DND-41 (cell line): Measurements from ENCODE around the gene NUCB1.

ENCODE experiments used
- ATAC-seq: fragments of 200-7000 bp; cut with Tn5 transposase; 3 replicates; pipeline ENCODE4 v1.9.1; 2021; ENCODE audit warnings: low read depth; ENCODE audit not compliant: insufficient read depth
- DNase-seq: peaks from one replicate; pipeline ENCODE4 v3.0.0-alpha.2; 2020
- H2AFZ ChIP-seq: 2 replicates; pipeline ENCODE4 v1.6.0; 2012; ENCODE audit warnings: low read depth, low read length
- H3K27ac ChIP-seq: 2 replicates; pipeline ENCODE4 v1.5.1; 2012; ENCODE audit warnings: low read length, inconsistent platforms
- H3K27me3 ChIP-seq: fragments of 200-600 bp; sonication (generic); 2 replicates; pipeline ENCODE4 v1.6.0; 2012; ENCODE audit warnings: low read length, mild to moderate bottlenecking, inconsistent platforms; ENCODE audit not compliant: insufficient read depth, poor library complexity
- H3K36me3 ChIP-seq: 2 replicates; pipeline ENCODE4 v1.5.1; 2012; ENCODE audit warnings: low read length, inconsistent platforms; ENCODE audit not compliant: insufficient read depth
- H3K4me1 ChIP-seq: 2 replicates; pipeline ENCODE4 v1.5.1; 2012; ENCODE audit warnings: mild to moderate bottlenecking, low read length; ENCODE audit not compliant: insufficient read depth
- H3K4me2 ChIP-seq: 2 replicates; pipeline ENCODE4 v1.6.0; 2012; ENCODE audit warnings: mild to moderate bottlenecking, moderate library complexity, low read length, inconsistent platforms; ENCODE audit not compliant: insufficient read depth
- H3K4me3 ChIP-seq, 2 experiments: fragments of 200-600 bp in 1 of 2; shearing (Covaris generic) in 1 of 2; 2 replicates each; pipeline ENCODE4 v1.5.1; 2012 to 2016; ENCODE audit warnings: inconsistent platforms in 2 of 2, low read length in 2 of 2, mild to moderate bottlenecking in 2 of 2, low read depth in 1 of 2, moderate library complexity in 1 of 2
- H3K79me2 ChIP-seq: 2 replicates; pipeline ENCODE4 v1.6.0; 2012; ENCODE audit warnings: low read length, inconsistent platforms; ENCODE audit not compliant: insufficient read depth
- H3K9ac ChIP-seq: 2 replicates; pipeline ENCODE4 v1.6.0; 2012; ENCODE audit warnings: low read depth, mild to moderate bottlenecking, inconsistent platforms, low read length, moderate library complexity
- H3K9me3 ChIP-seq: 2 replicates; pipeline ENCODE4 v1.5.1; 2012; ENCODE audit warnings: low read length, moderate library complexity, mild to moderate bottlenecking, inconsistent platforms; ENCODE audit not compliant: insufficient read depth, severe bottlenecking
- H4K20me1 ChIP-seq: 2 replicates; pipeline ENCODE4 v1.6.0; 2012; ENCODE audit warnings: low read length; ENCODE audit not compliant: insufficient read depth
- EZH2 ChIP-seq: IDR thresholded peaks from 3 replicates; pipeline ENCODE4 v1.6.1; 2012; ENCODE audit warnings: borderline replicate concordance, low read depth, mild to moderate bottlenecking, moderate library complexity, low read length, inconsistent platforms; ENCODE audit not compliant: severe bottlenecking
- TF ChIP-seq, protein P1 (sequence below): IDR thresholded peaks from 2 replicates; pipeline ENCODE4 v1.5.1; 2012; ENCODE audit warnings: borderline replicate concordance, low read length, moderate library complexity, mild to moderate bottlenecking; ENCODE audit not compliant: poor library complexity, severe bottlenecking; ENCODE audit errors: extremely low read depth

The NUCB1 gene

DNA sequence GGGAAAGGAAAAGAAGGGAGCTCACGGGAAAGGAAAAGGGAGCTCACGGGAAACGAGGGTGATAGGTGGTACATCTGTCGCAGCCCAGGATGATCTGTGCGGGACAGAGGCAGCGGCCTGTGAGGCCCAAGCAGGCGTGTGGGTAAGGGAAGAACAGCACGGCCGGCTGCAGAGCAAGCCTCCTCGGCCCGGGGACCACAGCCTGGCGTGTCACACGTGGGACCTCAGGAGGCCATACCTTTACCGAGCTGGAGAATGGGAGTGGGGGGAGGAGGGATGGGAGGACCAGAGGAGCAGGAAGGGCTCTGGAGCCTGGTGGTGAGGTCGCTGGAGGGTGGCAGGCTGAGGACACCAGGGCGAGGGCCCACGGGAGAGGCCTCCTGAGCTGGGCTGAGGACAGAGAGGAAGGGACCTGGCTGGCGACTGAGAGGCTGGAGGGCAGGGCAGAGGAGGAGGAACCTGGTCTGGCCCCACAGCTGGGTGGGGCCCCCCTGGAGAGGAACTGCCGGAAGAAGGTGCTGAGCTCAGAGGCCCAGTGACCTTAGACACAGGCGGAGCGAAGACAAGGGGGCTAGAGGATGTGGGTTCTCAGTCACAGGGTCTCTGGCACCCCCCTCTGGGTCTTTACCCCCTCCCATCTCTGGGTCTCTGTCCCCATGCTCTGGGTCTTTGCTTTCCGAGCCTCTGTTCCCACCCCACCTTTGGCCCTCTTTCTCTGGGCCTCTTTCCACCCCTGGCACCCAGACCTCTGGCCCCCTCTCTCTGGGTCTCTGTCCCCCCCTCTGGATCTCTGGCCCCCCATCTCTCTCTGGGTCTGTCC, 62.1 kb downstream of the NUCB1 start:
- Histone ChIP-seq H4K20me1 (peaks cover 11% of the 10 kb centered on the region), H3K9ac (no peak overlapping the region), H3K4me3 (no peak overlapping the region), H3K79me2 (peaks cover 28% of the 10 kb centered on the region), H3K27me3 (no peaks in the 10 kb centered on the region), H3K4me2 (no peak overlapping the region), H2AFZ (no peak overlapping the region), H3K27ac (no peak overlapping the region), H3K4me1 (peaks cover 37% of the 10 kb centered on the region), H3K9me3 (no peaks in the 10 kb centered on the region), H3K36me3 (peaks cover 19% of the 10 kb centered on the region)
- DNase-seq: no peak
- TF ChIP-seq, protein P1, sequence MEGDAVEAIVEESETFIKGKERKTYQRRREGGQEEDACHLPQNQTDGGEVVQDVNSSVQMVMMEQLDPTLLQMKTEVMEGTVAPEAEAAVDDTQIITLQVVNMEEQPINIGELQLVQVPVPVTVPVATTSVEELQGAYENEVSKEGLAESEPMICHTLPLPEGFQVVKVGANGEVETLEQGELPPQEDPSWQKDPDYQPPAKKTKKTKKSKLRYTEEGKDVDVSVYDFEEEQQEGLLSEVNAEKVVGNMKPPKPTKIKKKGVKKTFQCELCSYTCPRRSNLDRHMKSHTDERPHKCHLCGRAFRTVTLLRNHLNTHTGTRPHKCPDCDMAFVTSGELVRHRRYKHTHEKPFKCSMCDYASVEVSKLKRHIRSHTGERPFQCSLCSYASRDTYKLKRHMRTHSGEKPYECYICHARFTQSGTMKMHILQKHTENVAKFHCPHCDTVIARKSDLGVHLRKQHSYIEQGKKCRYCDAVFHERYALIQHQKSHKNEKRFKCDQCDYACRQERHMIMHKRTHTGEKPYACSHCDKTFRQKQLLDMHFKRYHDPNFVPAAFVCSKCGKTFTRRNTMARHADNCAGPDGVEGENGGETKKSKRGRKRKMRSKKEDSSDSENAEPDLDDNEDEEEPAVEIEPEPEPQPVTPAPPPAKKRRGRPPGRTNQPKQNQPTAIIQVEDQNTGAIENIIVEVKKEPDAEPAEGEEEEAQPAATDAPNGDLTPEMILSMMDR: no peak
- no peak for TF ChIP-seq EZH2
- ATAC-seq: no peak

DNA sequence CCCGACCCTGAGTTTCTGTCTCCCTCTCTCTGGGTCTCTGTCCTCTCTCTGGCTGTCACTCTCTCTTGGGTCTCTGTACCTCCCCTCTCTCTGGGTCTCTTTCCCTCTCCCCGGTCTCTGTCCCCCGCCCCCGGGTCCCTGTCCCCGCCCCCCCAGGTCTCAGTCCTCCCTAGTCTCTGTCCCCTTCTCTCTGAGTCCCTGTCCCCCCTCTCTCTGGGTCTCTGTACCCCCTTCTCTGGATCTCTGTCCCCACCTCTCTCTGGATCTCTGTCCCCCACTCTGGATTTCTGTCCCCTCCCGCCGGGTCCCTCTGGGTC, 62.7 kb downstream of the NUCB1 start:
- Histone ChIP-seq H3K27me3 (no peaks in the 10 kb centered on the region), H2AFZ (no peak overlapping the region), H3K36me3 (peaks cover 24% of the 10 kb centered on the region), H3K4me3 (no peak overlapping the region), H3K4me1 (peaks cover 37% of the 10 kb centered on the region), H4K20me1 (peaks cover 11% of the 10 kb centered on the region), H3K4me2 (no peak overlapping the region), H3K27ac (no peak overlapping the region), H3K79me2 (peaks cover 27% of the 10 kb centered on the region), H3K9ac (no peak overlapping the region), H3K9me3 (no peaks in the 10 kb centered on the region)
- TF ChIP-seq, protein P1: no peak
- no peak for TF ChIP-seq EZH2
- ATAC-seq: no peak
- DNase-seq: no peak

DNA sequence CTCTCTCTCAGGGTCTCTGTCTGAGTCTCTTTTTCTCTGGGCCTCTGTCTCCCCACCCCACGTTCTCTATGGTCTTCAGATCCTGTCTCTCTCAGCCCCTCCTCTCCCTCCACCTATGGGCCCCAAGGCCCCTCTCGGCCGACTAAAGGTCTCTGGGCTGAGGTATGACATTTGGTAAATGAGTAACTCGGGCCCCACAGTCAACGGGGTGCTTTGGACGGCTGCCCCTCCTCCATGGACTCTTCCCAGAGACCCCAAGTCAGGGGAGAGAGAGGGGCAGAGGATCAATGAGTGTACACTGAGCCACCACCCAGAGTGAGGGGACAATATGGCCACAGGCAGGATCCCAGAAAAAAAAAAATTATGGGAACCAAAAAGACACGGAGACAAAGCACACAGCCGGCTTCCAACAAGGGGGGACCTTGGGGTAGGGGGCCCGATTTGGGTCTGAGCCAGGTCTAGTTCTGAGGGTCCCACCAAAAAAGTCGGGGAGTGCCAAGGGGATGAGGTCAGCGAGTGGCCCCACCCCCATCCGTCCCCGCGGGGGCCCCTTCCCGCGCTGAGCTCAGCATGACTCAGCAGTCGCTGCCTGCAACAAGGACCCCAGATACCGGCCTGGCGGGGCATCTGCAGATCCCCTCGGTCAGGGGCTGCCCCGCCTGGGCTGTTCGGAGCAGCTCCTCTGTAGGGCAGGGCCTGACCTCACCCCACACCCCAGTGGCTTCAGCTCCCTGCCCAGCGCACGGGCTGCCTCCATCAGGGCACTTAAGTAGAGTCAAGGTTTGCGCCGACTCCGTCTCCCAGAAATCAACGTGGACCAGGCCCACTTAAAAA, 63.5 kb downstream of the NUCB1 start:
- peak overlapping the region; percentile 80 for H3K9ac ChIP-seq
- H2AFZ ChIP-seq: no peak overlapping the region
- peak overlapping the region; percentile 99 for H3K4me2 ChIP-seq
- no peak for ATAC-seq
- DNase-seq: peak; percentile 47
- TF ChIP-seq, protein P1: no peak
- TF ChIP-seq EZH2: no peak
- H3K27ac ChIP-seq: peak overlapping the region; percentile 84
- H3K4me1 ChIP-seq: peaks cover 37% of the 10 kb centered on the region
- peaks cover 11% of the 10 kb centered on the region for H4K20me1 ChIP-seq
- H3K79me2 ChIP-seq: peaks cover 22% of the 10 kb centered on the region
- no peaks in the 10 kb centered on the region for H3K9me3 ChIP-seq
- H3K27me3 ChIP-seq: no peaks in the 10 kb centered on the region
- H3K4me3 ChIP-seq: peak overlapping the region in 1 of 2 experiments; percentile 98; a peak in 2 of 4 replicates
- H3K36me3 ChIP-seq: peaks cover 32% of the 10 kb centered on the region
